Measurements from ENCODE around the gene HDAC8. TPM values are rescaled to one million over a fixed set of nuclear protein-coding genes. Genes with fewer than 3 reads are reported as not detected.

The HDAC8 gene
- polyA plus RNA-seq, 1 donor, result 41.9 TPM

DNA sequence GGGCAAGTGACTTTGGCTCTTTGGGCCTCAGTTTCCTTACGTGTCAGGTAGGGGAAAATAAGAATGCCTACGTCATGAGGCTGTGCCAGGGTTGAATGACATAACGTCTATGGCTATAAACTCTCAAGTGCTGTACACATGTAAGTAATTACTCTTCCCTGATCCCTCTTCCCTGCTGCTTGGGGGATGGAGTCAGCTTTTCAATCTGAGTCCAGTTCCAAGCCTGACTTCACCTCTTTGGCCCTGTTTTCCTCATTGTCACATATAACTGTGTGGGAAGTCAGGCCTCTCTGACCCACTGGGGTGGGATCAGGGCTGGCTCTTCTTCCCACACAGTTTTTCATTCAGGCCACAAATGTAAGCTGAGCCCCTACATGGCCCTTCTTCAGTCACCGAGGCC lies 255.5 kb downstream of the HDAC8 start:
- DNase-seq, result no peak

DNA sequence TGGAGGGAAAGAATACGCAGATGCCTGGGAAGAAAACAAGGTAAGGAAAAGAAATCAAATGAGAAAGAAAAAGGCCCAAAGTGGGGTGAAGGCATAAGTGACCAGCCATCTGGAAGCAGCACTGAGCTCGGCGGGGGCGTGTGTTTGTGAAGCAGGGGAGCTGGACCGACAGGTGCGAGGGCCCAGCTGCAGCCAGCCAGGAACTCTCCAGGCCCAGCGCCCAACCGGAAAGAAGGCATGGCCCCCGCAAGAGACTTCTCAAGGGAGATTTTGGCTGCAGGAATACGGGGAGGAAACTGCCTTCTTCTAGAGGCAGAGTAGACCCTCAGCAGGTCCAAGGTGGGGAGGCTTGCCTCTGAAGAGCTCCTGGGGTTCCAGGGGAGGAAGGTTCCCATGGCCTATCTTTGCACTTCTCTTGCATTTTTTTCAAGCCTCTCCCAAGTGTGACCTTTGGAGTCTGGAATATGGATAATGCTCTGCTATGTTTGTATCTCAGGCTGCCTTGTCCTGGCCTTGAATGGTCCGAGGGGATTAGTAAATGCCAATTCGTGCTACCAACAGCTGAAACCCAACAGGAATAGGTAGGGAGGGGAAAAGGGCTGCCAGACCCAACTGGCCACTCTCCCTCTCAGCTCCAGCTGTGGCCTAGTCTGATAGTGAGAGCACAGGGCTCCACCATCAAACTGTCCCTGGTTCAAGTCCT lies 256.1 kb downstream of the HDAC8 start:
- no peak for DNase-seq

DNA sequence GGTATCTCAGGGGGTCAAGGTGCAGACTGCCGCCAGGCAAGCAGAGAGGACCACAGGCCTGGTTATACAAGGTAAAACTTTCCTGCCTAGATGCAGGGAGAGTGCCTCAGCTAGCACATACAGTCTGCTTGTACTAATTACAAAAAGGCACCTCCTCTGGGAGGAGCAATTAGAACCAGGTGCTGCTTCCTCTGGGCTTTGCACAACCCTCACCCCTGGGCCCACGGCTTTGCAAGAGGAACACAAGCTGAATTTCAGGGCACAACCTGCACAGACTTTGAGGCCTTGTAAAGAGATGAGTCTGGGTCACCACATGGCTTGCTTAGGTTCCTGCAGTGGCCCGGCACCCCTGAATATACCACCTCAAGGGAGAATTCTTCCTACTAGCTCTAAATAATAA lies 257.8 kb downstream of the HDAC8 start:
- no peak for DNase-seq

DNA sequence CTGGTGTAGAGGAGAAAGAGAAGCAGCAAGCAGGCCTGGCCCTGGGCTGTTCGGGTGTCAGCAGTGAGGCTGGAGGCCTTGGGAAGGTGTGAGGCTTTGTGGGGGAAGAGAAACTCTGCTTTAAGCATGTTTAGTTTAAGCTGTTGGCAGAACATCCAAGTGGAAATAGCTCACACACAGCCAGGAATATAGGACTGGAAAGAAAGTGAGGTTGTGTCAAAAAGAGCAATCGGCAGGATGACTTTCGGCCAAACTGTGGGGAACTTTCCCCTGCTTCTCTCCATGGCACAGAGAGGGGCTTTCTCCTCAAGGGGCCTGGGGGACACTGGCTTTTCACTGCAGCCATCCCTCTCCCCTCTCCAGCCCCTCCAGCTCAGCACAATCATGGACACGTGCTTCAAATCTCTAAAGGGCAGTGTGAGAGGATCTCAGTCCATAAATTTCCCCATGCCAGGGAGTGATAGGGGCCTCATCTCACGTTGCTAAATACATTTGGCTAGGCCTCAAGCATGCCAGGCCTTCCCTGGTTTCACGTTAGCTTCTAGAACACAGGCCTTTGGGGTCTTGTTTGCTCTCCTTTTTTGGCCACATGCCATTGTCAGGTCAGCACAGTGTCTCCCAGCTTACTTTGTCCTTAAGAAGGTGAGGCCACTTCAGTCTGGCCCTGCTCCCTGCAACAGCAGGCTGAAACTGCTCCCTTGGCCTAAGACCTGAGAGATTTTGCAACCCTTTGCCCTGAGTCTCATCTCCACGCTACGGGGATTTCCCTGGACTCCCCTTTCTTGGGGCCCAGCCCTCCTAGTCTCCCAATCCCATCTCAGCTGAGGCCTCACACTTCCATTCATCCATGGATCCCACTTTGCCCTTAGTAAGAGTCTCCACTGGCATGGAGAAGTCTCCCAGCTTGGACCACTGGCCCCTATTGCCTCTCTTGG lies 258.7 kb downstream of the HDAC8 start:
- DNase-seq, result no peak

DNA sequence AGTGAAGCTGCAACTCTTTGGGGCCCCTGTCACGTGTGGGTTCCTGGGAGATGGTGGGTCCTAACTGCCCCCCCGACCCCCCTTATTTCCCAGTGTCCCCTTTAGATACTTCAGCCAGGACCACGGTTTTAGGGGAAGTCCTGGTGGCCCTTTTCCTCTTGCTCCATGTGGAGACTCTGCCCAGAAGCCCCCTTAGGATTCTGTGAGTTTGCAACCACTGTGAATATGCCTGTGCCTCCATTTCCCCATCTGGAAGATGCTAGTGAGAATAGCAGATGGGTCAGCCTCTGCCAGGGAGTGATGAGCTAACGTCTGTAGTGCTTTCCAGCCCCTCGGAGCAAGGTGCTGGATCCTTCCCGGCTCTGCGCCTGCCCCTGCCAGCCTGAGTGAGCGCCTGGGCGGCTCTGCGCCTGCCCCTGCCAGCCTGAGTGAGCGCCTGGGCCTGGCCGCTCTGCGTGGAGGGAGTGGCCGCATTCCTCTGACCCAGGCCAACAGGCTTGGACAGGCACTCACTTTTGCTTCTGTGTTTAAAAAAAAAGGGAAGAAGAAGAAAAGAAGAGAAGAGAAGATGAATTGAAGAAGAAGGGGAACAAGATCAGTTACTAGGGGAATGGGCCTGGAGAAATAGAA lies 260.2 kb downstream of the HDAC8 start:
- no peak for DNase-seq

DNA sequence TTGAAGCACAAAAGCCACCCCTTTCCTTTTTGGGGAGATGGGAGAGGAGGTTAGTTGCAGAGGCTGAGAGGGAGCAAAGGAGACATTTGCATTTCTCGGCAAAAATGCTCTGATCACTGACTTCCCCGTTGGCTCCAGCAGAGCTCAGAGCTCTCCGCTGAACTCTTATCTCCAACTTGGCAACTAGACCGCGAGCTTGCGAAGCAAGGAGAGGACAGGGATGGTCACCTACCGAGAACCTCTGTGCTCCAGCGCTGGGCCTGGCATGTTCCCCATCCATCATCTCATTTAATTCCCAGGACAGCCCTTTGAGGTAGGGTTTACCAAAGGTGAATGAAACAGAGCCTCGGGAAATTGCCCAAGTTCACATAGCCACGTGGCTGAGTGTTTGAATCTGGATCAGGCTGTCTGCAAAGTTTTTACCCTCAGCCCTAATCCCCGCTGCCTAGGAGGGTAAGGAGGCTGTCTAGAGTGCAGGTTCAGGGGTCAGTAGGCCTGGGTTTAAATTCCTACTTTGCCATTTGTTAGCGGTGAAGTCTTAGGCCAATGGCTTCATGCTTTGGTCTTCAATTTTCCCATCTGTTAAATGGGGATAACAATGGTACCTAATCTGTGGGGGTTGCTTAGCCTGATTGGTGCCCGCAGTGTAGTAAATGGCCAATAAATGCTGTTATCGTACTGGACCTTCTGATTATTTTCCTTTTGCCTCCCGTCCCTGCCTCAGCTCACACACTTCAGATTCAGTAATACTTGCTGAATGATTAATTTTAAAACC lies 263.2 kb downstream of the HDAC8 start:
- no peak for DNase-seq

DNA sequence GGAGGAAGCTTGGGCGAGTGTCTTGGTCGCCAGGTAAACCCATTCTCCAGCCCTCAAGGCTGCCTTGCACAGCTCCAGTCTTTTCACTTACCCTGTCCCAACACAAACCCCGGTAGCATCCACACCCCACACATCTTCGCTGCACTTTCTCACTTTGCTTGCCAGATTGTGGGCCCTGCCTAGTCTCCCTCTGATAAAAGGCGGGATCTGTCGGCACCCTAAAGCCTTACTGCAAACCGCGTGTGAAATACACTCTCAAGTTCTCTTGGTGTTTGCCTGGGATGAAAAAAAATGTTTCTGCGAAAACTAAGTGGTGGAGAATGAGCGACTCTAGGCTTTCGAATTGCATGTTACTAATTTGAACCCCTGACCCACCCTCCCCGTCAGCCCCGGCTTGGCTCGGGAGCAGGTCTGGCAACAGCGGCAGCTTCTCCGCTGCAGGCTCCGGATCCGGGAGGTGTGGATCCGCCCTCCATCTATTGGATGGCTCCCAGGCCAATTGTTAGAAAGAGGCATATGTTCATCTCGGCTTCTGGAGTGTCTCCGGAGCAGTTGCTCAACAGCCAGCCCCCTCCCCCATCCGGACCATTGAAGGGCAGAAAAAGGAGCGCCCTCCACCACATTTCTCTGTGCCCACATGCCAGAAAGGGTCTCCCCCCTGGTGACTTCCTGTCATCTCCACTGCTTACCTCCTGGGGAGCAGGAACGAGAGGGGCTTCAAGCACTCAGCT lies 263.9 kb downstream of the HDAC8 start:
- peak; percentile 72 for DNase-seq

DNA sequence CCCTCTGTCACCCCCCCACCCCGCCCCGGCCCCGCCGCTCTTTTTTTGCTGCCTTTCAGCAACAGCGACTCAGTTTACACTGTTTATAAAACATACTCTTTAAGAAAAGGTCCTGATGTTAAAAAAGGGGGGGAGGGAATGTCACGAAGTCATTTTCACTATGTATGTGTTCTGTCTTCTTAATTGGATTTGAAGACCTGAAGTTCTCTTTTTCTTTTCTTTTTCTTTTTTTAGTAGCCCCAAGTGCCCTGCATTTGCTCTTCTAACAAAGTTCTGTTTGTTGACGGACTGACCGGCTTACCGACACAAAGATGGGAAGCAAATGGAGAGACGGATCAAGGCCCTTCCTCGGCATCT lies 264.5 kb downstream of the HDAC8 start:
- DNase-seq, result no peak

DNA sequence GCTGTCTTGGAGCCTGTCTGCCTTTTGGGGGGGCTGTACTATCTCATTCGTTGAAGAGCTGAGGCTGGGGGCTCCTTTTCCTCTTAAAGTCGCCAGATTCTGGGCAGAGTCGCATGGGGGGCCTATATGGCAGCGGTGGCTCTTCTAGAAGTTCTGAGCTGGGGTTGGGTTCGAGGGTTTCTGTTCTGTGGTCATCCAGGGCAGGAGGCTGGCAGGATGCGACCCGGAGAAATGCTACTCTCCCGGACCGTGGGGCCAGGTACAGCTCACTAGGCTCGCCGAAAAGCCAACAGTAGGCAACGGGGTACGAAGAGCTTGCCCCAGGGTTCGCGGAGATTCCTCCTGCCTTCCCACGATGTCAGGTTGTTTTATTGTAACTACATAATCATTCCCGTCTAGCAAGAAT lies 265.0 kb downstream of the HDAC8 start:
- DNase-seq, result no peak

DNA sequence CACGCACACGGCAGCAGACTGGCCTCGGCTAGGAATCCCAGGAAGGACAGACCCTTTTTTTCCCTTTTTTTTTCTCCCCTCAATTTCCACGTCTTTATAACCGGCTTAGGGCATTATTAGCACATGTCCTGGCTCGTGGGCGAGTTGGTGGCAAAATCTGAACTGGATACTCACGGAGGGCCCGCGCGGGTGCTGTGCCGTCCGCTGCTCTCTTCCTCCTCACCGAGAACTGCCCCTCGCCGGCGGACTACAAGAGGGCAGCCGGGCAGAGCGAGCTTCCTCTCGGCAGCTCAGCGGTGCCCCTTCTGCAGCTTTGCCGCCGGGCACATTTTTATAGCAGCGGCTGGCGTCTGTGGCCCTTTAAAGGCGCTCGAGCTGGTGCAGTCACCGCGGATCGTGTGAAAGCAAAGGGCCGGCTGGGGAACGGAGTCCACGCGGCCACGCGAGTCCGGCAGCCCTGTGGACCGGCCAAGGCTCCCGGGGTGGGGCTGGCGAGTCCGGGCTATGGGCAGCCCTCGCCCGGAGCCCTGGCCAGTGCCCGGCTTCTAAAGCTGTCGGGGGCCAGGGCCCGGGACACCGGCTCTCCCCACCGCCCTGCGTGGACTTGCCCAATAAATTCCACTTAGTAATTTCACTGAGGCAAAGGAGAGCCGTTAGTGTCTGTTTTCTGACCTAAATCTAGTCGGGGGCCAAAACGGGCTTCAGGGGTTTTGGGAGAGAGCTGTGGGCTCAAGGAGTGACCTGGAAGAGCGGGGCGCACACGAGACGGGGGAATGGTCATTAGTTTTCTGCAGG lies 265.6 kb downstream of the HDAC8 start:
- peak; percentile 72 for DNase-seq

DNA sequence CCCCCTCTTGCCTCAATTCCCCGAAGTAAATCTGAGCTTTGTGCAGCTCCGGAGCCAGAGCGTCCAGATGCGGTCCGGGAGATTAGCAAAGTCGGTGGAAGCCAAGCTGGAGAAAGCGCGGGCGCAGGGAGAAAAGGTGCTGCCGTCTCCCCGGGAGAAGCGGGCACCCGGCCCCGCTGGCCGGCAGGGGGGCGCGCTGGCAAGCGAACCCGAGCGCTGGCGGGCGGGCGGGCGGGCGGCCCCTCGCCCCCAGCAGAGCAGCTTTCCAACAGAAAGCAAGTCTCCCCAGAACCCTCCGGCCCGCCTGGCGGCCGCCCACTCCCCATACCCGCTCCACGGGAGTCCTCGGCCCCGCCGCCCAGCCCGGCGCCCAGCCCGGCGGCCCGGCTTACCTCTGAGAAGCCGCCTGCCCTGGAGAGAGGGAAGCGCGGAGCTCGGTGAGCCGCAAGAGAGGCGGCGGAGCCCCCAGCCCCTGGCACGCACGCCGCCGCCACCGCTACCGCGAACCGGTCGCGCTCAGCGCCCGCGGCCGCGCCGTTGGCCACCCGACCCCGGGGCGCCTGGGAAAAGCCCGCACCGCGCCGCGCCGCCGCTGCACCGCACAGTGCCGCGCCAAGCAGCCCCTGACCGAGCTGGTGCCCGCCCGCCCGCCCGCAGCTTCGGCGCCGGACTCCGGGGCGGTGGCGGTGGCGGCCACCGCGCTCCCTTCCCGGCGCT lies 266.4 kb downstream of the HDAC8 start:
- no peak for DNase-seq

DNA sequence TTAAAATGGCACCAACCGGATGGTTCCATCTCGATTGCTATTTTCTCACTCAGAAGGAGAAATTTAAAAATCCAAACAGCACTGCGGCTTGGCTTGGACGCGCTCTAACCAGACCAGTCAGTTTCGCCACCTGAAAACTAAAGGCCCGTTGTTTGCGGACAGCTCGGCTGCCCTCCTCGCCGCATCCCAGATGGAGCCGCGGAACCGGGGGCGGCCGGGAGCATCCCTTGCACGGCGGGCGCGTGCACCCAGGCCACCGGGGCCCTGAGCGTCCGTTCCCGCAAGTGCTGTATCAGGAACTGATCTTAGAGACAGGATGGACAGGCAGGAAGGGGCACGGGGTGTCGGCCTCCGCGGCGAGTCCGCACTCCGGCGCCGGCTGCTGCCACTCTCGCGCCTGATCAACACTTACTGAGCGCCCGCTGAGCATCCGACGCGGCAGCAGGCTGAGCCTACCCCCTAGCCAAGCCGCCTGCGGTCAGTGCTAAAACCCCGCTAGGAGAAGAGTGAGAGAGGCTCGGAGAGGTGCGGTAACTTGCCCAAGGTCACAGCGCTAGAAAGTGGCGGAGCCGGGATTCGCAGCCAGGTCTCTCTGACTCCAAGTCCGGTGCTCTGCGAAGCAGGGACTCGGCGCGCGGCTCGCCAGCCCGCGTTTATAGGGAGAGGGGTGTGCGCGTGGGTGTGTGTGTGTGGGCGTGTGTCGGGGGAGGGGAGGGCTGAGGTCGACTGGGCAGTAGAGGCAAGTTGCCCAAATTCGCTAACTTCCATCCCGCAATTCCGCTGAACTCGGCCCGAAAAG lies 267.2 kb downstream of the HDAC8 start, which contains the start of gene CITED1:
Gene CITED1, minus strand, starts transcription at position 629 of the 799 bp plus-strand sequence. CDS start 3,045 bp downstream, outside the sequence.
- no peak for DNase-seq

DNA sequence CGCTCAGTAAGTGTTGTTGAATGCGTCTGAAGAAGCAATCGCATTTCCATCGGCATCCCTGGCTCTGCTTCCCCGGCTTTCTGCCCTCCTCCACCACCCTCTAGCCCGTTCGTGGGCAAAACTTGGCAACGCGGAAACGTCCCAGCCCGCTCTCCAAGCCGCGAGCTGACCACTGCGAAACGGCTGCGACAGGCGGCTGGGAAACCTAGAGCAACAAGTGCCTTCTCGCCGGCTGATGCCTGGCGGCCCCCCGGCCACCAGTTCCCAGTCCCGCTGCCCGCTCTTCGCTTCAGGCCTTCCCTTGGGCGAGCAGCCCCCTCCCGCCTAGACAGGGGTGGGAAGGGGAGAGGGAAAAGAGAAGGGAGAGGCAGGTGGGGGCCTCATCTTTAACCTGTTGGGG lies 267.8 kb downstream of the HDAC8 start:
- no peak for DNase-seq

DNA sequence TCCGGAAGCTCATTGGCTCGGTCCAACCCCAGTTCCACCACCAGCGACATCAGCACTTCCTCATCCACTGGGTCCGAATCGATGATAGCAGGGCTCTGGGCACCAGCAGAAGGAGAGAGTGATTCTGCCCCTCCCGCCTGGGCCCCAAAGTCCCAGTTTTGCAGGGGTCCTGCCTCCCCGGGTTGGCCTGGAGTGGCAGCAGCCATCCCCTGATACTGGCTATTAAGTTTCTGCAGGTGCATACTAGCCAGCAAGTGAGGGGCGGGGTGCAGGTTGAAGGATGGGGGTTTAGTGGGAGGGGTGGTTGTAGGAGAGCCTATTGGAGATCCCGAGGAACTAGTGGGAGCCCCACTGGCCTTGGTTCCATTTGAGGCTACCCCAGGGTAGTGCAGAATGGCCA lies 270.9 kb downstream of the HDAC8 start:
- DNase-seq, result no peak

DNA sequence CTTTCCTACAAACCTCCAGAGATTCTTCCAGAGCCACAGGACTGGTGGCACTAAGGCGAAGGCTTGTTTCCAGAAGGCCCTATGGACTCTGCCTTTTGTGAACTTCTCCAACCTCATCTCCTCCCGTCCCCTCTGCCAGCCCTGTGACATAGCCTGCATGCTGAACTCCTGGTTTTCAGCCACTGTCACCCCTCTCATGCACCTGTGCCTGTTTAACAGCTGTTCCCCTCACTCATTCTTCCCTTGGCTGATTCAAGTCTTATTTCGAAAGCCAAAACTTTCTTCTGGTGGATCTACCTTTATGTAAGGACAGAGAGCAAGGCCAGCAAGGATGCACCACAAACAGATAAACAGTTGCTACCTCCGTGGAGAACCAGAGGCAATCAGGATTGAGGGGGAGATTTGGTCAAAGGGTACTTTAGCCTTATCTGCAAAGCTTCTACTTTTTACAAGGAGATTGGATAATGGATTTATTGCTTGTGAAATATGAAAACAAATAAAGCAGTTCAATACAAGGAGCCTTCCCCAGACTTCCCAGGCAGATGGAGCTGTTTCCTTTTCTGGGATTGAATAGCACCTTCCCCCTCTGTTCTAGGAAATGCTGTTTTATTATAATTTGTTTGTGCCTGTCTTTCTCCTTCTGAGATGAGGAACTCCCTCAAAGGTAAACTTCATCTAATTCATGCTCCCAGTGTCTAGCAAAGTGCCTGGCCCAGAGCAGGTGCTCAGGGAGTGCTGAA lies 272.6 kb downstream of the HDAC8 start:
- no peak for DNase-seq

DNA sequence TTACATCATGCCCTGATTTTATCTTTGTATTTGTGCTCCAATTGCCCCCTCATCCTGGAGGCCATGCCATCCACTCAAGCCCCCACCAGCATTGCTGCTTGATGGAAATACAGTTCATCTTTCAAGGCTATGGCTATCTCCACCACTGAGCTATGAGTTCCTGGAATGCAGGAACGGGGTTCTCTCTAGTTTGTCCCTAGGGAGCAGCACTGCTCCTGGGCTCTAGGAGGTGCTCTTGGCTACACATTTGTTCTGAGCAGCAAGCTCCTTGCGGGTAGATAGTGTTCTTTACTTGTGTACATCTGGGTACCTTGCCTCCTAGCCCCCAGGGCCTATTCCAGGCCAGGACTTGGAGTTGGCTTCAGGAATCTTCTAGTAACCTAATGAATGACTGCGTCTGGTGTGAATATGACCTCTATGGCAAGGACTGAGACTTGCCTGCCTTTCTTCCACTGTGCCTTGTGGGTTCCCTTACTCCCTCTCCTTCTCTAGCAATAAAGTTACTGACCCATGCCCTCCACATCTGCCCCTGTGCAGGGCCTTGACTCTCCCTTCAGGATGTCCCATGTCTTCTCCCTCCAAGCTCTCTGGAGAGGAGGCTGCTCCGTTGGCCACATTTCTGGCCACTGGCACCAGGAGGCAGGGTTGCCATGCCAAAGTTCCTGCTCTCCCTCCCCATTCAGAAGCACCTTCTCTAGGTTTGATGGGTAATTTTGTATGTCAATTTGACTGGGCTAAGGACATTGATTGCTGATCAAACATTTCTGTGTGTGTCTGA lies 274.5 kb downstream of the HDAC8 start:
- DNase-seq, result no peak

DNA sequence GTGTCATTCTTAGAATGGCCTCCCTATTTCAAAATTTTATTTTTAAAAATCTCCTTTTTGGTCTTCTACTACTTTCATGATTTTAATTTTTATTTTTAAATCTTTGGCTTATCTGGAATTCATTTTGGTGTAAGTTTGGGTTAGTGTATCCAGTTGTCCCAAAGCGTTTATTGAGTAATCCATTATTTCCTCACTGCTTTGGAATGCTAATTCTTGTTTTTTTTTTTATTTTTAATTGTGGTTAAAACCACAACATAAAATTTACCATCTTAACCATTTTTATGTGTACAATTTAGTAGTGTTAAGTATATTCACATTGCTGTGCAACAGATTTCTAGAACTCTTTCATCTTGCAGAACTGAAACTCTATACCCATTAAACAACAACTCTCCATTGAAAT lies 275.7 kb downstream of the HDAC8 start:
- DNase-seq, result no peak
